ENCODE measurements around the gene TMEM259. TPM values are rescaled to one million over a fixed set of nuclear protein-coding genes. Genes with fewer than 3 reads are reported as not detected.

The TMEM259 gene
- total and polyA plus RNA-seq, 2 of the 8 experiments (the other 6 are each of a cell fraction or from before 2014, with no cell fraction given), result 140 to 243 TPM

- Histone ChIP-seq H3K4me1 (replicated peaks in 1 of 4; ENCODE audit: control insufficient read depth in 3 of 4, insufficient read depth in 4 of 4, low read length in 3 of 4) (peaks cover 0 to 10% (median 9%) of the 10 kb centered on the region in 4 experiments; a peak in 6 of 7 replicates), H3K79me2 (ENCODE audit: control insufficient read depth in 1 of 2, insufficient read depth in 2 of 2, low read length in 2 of 2) (no peaks in the 10 kb centered on the region), H3K9ac (replicated peaks in 1 of 4; ENCODE audit: extremely low read depth in 1 of 4, low read depth in 3 of 4, low read length in 3 of 4) (peak within 1 kb of the TSS in 3 of 4 experiments; percentile 24 to 48 (median 31); a peak in 4 of 7 replicates), H4K20me1 (replicated peaks in 1 of 2; ENCODE audit: control insufficient read depth in 1 of 2, insufficient read depth in 2 of 2, low read length in 2 of 2) (peaks cover 0 to 12% of the 10 kb centered on the region in 2 experiments), H3K23ac (ENCODE audit: insufficient read length) (no peak within 1 kb of the TSS), H2AK5ac (ENCODE audit: low read depth, low read length) (no peak within 1 kb of the TSS), H3K9me3 (ENCODE audit: insufficient read depth in 2 of 2, low read depth in 1 of 2, low read length in 1 of 2) (no peaks in the 10 kb centered on the region), H3K23me2 (ENCODE audit: low read depth, low read length) (peaks cover 10% of the 10 kb centered on the region), H3K79me1 (ENCODE audit: low read depth, low read length) (no peaks in the 10 kb centered on the region), H2BK20ac (ENCODE audit: low read length) (no peak within 1 kb of the TSS), H3K4me2 (ENCODE audit: insufficient read depth in 1 of 2, low read depth in 2 of 2, low read length in 2 of 2) (peak within 1 kb of the TSS; percentile 86 to 90), H3K4ac (replicated peaks; ENCODE audit: insufficient read length, low read depth, low read length) (no peak within 1 kb of the TSS), H3K27me3 (replicated peaks in 1 of 4; ENCODE audit: control insufficient read depth in 3 of 4, extremely low read depth in 1 of 4, insufficient read depth in 3 of 4, low read length in 3 of 4) (no peaks in the 10 kb centered on the region), H3K14ac (ENCODE audit: insufficient read length) (no peak within 1 kb of the TSS), H2BK12ac (ENCODE audit: low read depth, low read length) (no peak within 1 kb of the TSS), H3K18ac (ENCODE audit: extremely low read depth, low read length) (0 out of 2 replicates have a peak within 1 kb of the TSS, but pooled peaks have one; percentile 5), H3K4me3 (ENCODE audit: extremely low read depth in 1 of 4, insufficient read depth in 2 of 4, low read depth in 3 of 4, low read length in 4 of 4) (peak within 1 kb of the TSS; percentile 53 to 76 (median 64)), H4K8ac (ENCODE audit: extremely low read depth, insufficient read depth, low read length) (no peak within 1 kb of the TSS), H2BK120ac (replicated peaks; ENCODE audit: low read depth, low read length) (no peak within 1 kb of the TSS), H2AFZ (ENCODE audit: low read length) (no peak within 1 kb of the TSS), H3K56ac (replicated peaks; ENCODE audit: insufficient read length, low read depth, low read length) (no peak within 1 kb of the TSS), H2BK15ac (ENCODE audit: low read length) (no peak within 1 kb of the TSS), H2BK5ac (ENCODE audit: low read depth, low read length) (peak within 1 kb of the TSS; percentile 60; the same call in 1 of the 2 replicates), H4K5ac (ENCODE audit: insufficient read length, low read depth, low read length) (no peak within 1 kb of the TSS), H4K91ac (replicated peaks; ENCODE audit: insufficient read length, low read length) (no peak within 1 kb of the TSS), H3K36me3 (ENCODE audit: control insufficient read depth in 2 of 4, insufficient read depth in 4 of 4, low read length in 3 of 4) (peaks cover 11 to 22% (median 17%) of the 10 kb centered on the region in 4 experiments), H3K27ac (ENCODE audit: low read depth, low read length) (0 out of 2 replicates have a peak within 1 kb of the TSS, but pooled peaks have one; percentile 9)
- DNase-seq (ENCODE audit: low read depth in 1 of 2, low spot score in 2 of 2), result peak; percentile 98 to 100
- POLR2A ChIA-PET (ENCODE audit: partially characterized antibody), result interaction anchor here (0.8 to 16.4 kb wide), 23 partner anchors 8 to 401 kb away, joined by 3 to 509 read pairs (median 6); partner anchors contain the start of genes ARHGAP45, CIRBP, CNN2 and GPX4
- WGBS, 2 experiments (ENCODE audit: extremely low coverage in 1 of 2, insufficient coverage in 1 of 2, insufficient read length in 1 of 2, insufficient replicate concordance in 2 of 2, low coverage in 1 of 2, low lambda C conversion rate in 2 of 2, missing lambda C conversion rate in 1 of 2), result 6% methylated on average over 56 of the region's 56 CpGs; no CpG with 5 or more reads in 1 of the 2 experiments
- no peak for FAIRE-seq
- CTCF ChIA-PET (ENCODE audit: partially characterized antibody), result interaction anchor here (0.8 to 4.8 kb wide), 10 partner anchors 10 to 222 kb away, joined by 3 to 27 read pairs (median 4); partner anchors contain the start of gene ARHGAP45
- TF ChIP-seq, protein P1, sequence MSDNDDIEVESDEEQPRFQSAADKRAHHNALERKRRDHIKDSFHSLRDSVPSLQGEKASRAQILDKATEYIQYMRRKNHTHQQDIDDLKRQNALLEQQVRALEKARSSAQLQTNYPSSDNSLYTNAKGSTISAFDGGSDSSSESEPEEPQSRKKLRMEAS (IDR thresholded peaks at IDR 0.05), result peak; percentile 69
- no peak for TF ChIP-seq CTCF (IDR thresholded peaks at IDR 0.05; ENCODE audit: control extremely low read depth in 1 of 3, insufficient read depth in 1 of 3, low read depth in 1 of 3, low read length in 3 of 3)
- peak in 1 of 2 experiments; percentile 14; a peak in 1 of 4 replicates for TF ChIP-seq RAD21 (IDR thresholded peaks at IDR 0.05 in 1 of 2, conservative IDR thresholded peaks at IDR 0.05 in 1 of 2; ENCODE audit: low read depth in 2 of 2, low read length in 2 of 2)
- peak; percentile 85; the same call in 1 of the 2 replicates for TF ChIP-seq SP4 (IDR thresholded peaks at IDR 0.05; ENCODE audit: low read length)
- peak; percentile 90 for TF ChIP-seq CHD2 (IDR thresholded peaks at IDR 0.05; ENCODE audit: low read length)
- TF ChIP-seq SIN3A (conservative IDR thresholded peaks at IDR 0.05 in 1 of 2, IDR thresholded peaks at IDR 0.05 in 1 of 2; ENCODE audit: low read depth in 1 of 2, low read length in 2 of 2), result peak; percentile 22 to 70; a peak in 2 of 4 replicates
- TF ChIP-seq PHF8 (conservative IDR thresholded peaks at IDR 0.05; ENCODE audit: low read depth, low read length), result no peak
These were observed 18.9 kb upstream of the TMEM259 start, which contains the start of gene ABCA7 for GRCh38 chr19:1039646-1040475. Gene ABCA7, plus strand, starts transcription at chr19:1040107. Its CDS starts 1,255 bp downstream, at chr19:1041362.

Data from H1 (cell line).